ENCODE data around the gene OR2H2.

The OR2H2 gene

GRCh38 chr6:29590218-29590808, 5.4 kb downstream of the OR2H2 start:
- POLR2A ChIA-PET: no interaction called here
- Histone ChIP-seq H3K36me3 (ENCODE audit: control insufficient read depth in 2 of 2, insufficient read depth in 1 of 2, low read length in 2 of 2) (no peaks in the 10 kb centered on the region), H3K27ac (ENCODE audit: extremely low read depth, low read depth, low read length) (no peak overlapping the region), H3K4me1 (ENCODE audit: control insufficient read depth, insufficient read depth, low read length) (peaks cover 13% of the 10 kb centered on the region), H3K4me3 (ENCODE audit: low read depth, low read length) (no peak overlapping the region), H3K9me3 (ENCODE audit: control insufficient read depth, insufficient read depth, low read depth, low read length) (no peaks in the 10 kb centered on the region)
- TF ChIP-seq ZNF280D (tag by site-specific recombination; IDR thresholded peaks at IDR 0.05) (no peak), ZNF776 (tag by site-specific recombination; IDR thresholded peaks at IDR 0.05; ENCODE audit: borderline replicate concordance) (no peak), KLF17 (tag by site-specific recombination; IDR thresholded peaks at IDR 0.05) (no peak), ZNF433 (tag by site-specific recombination; IDR thresholded peaks at IDR 0.05; ENCODE audit: low read depth) (no peak), ZNF645 (tag by site-specific recombination; IDR thresholded peaks at IDR 0.05) (no peak), ZBTB8A (tag by site-specific recombination; IDR thresholded peaks at IDR 0.05) (no peak), KLF8 (tag by site-specific recombination; IDR thresholded peaks at IDR 0.05) (no peak), ZNF114 (tag by site-specific recombination; IDR thresholded peaks at IDR 0.05) (no peak), ZNF473 (tag by site-specific recombination; IDR thresholded peaks at IDR 0.05) (no peak), ZBTB49 (tag by site-specific recombination; IDR thresholded peaks at IDR 0.05; ENCODE audit: low read depth) (no peak), ZNF391 (tag by site-specific recombination; IDR thresholded peaks at IDR 0.05; ENCODE audit: borderline replicate concordance, low read depth) (no peak), ZNF26 (tag by site-specific recombination; IDR thresholded peaks at IDR 0.05) (no peak), TRIM28 (IDR thresholded peaks at IDR 0.05; ENCODE audit: borderline replicate concordance, low read length) (no peak), PRDM4 (tag by site-specific recombination; IDR thresholded peaks at IDR 0.05) (no peak)
- CTCF ChIA-PET: interaction anchor here (0.6 to 3.2 kb wide), 27 partner anchors 8 to 574 kb away, joined by 3 to 36 read pairs (median 5); partner anchors contain the start of genes OR12D1 and OR12D3
